HepG2 (cell line): ENCODE data around the gene GLI3. TPM values are rescaled to one million over a fixed set of nuclear protein-coding genes. Genes with fewer than 3 reads are reported as not detected.

Experiments
- ATAC-seq: fragments of 200-7000 bp; cut with Tn5 transposase; 3 replicates; pipeline ENCODE4 v1.9.1; 2020; ENCODE audit warnings: mild to moderate bottlenecking, moderate library complexity
- BruUV-seq: library from RNA; stranded (reverse); fragments of 400-500 nt; replicated peaks from 2 replicates; lab custom pipeline; 2021; lab: Mats Ljungman, UMichigan
- CTCF ChIA-PET: fragments of 300-600 bp; formaldehyde crosslinking; extraction: SDS; loops from one replicate; lab custom pipeline; 2021; ENCODE audit warnings: low total read pairs, inconsistent platforms, low intra/inter-chr PET ratio; lab: Yijun Ruan, JAX
- POLR2A ChIA-PET: fragments of 350-600 bp; sonication (Branson Sonifier 250); formaldehyde crosslinking; loops from one replicate; lab custom pipeline; 2020; ENCODE audit warnings: antibody characterized with exemption, inconsistent platforms; lab: Yijun Ruan, JAX
- DNase-seq: peaks from one replicate; pipeline ENCODE4 v3.0.0-alpha.2; 2015; ENCODE audit warnings: low spot score
- FAIRE-seq: peaks from 3 replicates; lab custom pipeline; 2011; peaks lifted over from hg19 to GRCh38; lab: Jason Lieb, UNC
- H2AFZ ChIP-seq: one replicate; pipeline ENCODE4 v1.6.1; 2011; ENCODE audit warnings: low read length, inconsistent platforms
- H3K27ac ChIP-seq: fragments of 300-600 bp; 3 replicates; pipeline ENCODE4 v1.8.0; 2011; ENCODE audit warnings: mixed run types, mild to moderate bottlenecking, mixed read lengths, low read length, inconsistent platforms; ENCODE audit not compliant: insufficient read depth; ENCODE audit errors: extremely low read length
- H3K27me3 ChIP-seq, 2 experiments: fragments of 200-600 bp in 1 of 2; 2 replicates in 1 of 2; 3 replicates in 1 of 2; pipeline versions ENCODE4 v1.6.0 to v1.8.0; 2011; ENCODE audit warnings: low read length in 2 of 2, mild to moderate bottlenecking in 2 of 2, moderate library complexity in 2 of 2, inconsistent platforms in 1 of 2; ENCODE audit not compliant: insufficient read depth in 2 of 2, control insufficient read depth in 1 of 2
- H3K36me3 ChIP-seq, 2 experiments: fragments of 200-600 bp in 1 of 2; replicated peaks in 1 of 2; 2 replicates in 1 of 2; 3 replicates in 1 of 2; pipeline versions ENCODE4 v1.5.1 to v1.8.0; 2011; ENCODE audit warnings: low read length in 2 of 2, inconsistent platforms in 1 of 2; ENCODE audit not compliant: insufficient read depth in 2 of 2, control insufficient read depth in 1 of 2
- H3K4me1 ChIP-seq: 2 replicates; pipeline ENCODE4 v1.5.1; 2012; ENCODE audit warnings: low read length, inconsistent platforms; ENCODE audit not compliant: insufficient read depth
- H3K4me2 ChIP-seq: 2 replicates; pipeline ENCODE4 v1.6.0; 2011; ENCODE audit warnings: low read depth, low read length, inconsistent platforms
- H3K4me3 ChIP-seq, 3 experiments: fragments of 200-600 bp in 1 of 3; sonication (generic), shearing (Covaris generic) in 1 of 3; replicated peaks in 1 of 3; 2 replicates each; pipeline ENCODE4 v1.5.1; 2011 to 2016; ENCODE audit warnings: low read length in 3 of 3, inconsistent platforms in 2 of 3, low read depth in 2 of 3, mild to moderate bottlenecking in 2 of 3, control low read depth in 1 of 3, mixed read lengths in 1 of 3; ENCODE audit not compliant: insufficient read depth in 1 of 3
- H3K79me2 ChIP-seq: one replicate; pipeline ENCODE4 v1.6.1; 2011; ENCODE audit warnings: low read length, inconsistent platforms; ENCODE audit not compliant: insufficient read depth
- H3K9ac ChIP-seq: 2 replicates; pipeline ENCODE4 v1.6.0; 2011; ENCODE audit warnings: mild to moderate bottlenecking, low read depth, low read length, inconsistent platforms; ENCODE audit not compliant: insufficient read depth
- H3K9me3 ChIP-seq: 2 replicates; pipeline ENCODE4 v1.5.1; 2012; ENCODE audit warnings: mild to moderate bottlenecking, low read length
- H4K20me1 ChIP-seq: 2 replicates; pipeline ENCODE4 v1.6.0; 2011; ENCODE audit warnings: inconsistent platforms, mild to moderate bottlenecking, low read length, moderate library complexity; ENCODE audit not compliant: insufficient read depth
- BORCS8-MEF2B ChIP-seq: sonication (generic); formaldehyde crosslinking; IDR thresholded peaks from 2 replicates; pipeline ENCODE4 v1.8.0; 2022; ENCODE audit warnings: mild to moderate bottlenecking, missing genetic modification reagents
- SIX4 ChIP-seq: sonication (generic); formaldehyde crosslinking; IDR thresholded peaks from 2 replicates; pipeline ENCODE4 v1.4.0; 2020; ENCODE audit warnings: missing genetic modification reagents
- SMARCE1 ChIP-seq: fragments of 450-650 bp; IDR thresholded peaks from 2 replicates; pipeline ENCODE4 v1.6.1; 2017; ENCODE audit warnings: borderline replicate concordance
- STAT5B ChIP-seq: sonication (generic); formaldehyde crosslinking; IDR thresholded peaks from 2 replicates; pipeline ENCODE4 v1.4.0; 2020; ENCODE audit warnings: missing genetic modification reagents
- ZHX2 ChIP-seq, 2 experiments: sonication (generic) in 1 of 2; formaldehyde crosslinking in 1 of 2; IDR thresholded peaks; 2 replicates each; pipeline versions ENCODE4 v1.6.1 to v1.9.0; 2014 to 2022; ENCODE audit warnings: antibody characterized with exemption in 1 of 2, borderline replicate concordance in 1 of 2, inconsistent platforms in 1 of 2, low read depth in 1 of 2, missing genetic modification reagents in 1 of 2
- ZNF432 ChIP-seq: sonication (generic); formaldehyde crosslinking; IDR thresholded peaks from 2 replicates; pipeline ENCODE4 v1.5.0; 2020; ENCODE audit warnings: missing genetic modification reagents, mild to moderate bottlenecking, borderline replicate concordance
- ZNF841 ChIP-seq: sonication (generic); formaldehyde crosslinking; IDR thresholded peaks from 2 replicates; pipeline ENCODE4 v1.8.1; 2023; ENCODE audit warnings: missing genetic modification reagents, borderline replicate concordance
- WGBS: methylation state at CpG from one replicate; pipeline ENCODE4 v1.1.6; 2017; ENCODE audit warnings: low lambda C conversion rate; 5-methylcytosine and 5-hydroxymethylcytosine counted together
- in situ Hi-C: cut with HindIII; loops from 2 replicates; pipeline ENCODE4 v1.10.0; 2017; ENCODE audit warnings: low pct_unique_long_range_greater_than_20kb; ENCODE audit not compliant: extremely low pct_ligation_motif_present
- intact Hi-C: fragments of 100-400 bp; cut with micrococcal nuclease; formaldehyde crosslinking; loops from one replicate; pipeline ENCODE4 v1.10.0; 2022; ENCODE audit not compliant: unreplicated experiment
- polyA plus RNA-seq, 8 experiments: library from polyadenylated mRNA; depleted of rRNA in 3 of 8; stranded (reverse) in 7 of 8; unstranded in 1 of 8; fragments of >200 nt; fragmentation: Illumina TruSeq in 4 of 8; extraction: Trizol in 4 of 8; gene quantifications; 2 replicates each; pipeline versions ENCODE4 v1.2.1 to v1.2.3, GENCODE V29; 2011 to 2016; ENCODE audit warnings: low read depth in 4 of 8, missing spikeins in 1 of 8, mixed read lengths in 1 of 8; ENCODE audit not compliant: insufficient read depth in 1 of 8
- total RNA-seq, 5 experiments: library from RNA; depleted of rRNA; stranded (reverse); fragments of >200 nt; fragmentation: Illumina TruSeq; extraction: Trizol; gene quantifications; 2 replicates each; pipeline ENCODE4 v1.2.3, GENCODE V29; 2016; ENCODE audit warnings: low read depth in 1 of 5

The GLI3 gene
- total and polyA plus RNA-seq, 2 of the 13 experiments (the other 11 are each of a cell fraction or from before 2014, with no cell fraction given) = not detected

DNA sequence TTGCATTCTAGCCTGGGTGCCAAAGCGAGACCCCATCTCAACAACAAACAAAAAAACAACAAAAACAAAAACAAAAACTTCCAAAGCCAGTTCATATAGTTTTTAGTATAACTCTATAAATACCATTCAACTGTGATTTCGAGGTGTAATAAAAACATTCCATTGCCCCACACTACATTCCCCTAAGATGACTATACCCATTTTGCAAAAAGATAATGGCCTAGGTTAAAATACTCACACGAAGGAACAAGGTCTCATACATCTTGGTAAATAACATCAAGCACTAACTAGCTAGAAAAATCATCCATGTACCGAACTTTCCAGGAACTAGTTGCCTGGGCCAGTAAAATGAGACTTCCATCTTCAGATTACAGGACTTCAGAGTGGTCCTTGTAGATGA is 55.4 kb downstream of the GLI3 start:
- peaks cover 0 to 3% of the 10 kb centered on the region in 2 experiments; a peak in 1 of 5 replicates for H3K27me3 ChIP-seq
- H3K4me3 ChIP-seq = no peak overlapping the region
- BruUV-seq = no TSS peak
- in situ Hi-C loops = no loop called here
- H4K20me1 ChIP-seq = no peaks in the 10 kb centered on the region
- DNase-seq (no peak), FAIRE-seq (no peak), ATAC-seq (no peak)
- H3K9me3 ChIP-seq = no peaks in the 10 kb centered on the region
- 3% methylated on average over 4 of the region's 4 CpGs for WGBS
- H3K4me1 ChIP-seq = no peaks in the 10 kb centered on the region
- no peak overlapping the region for H3K9ac ChIP-seq
- ChIA-PET CTCF (no interaction called here), POLR2A (no interaction called here)
- H3K79me2 ChIP-seq = no peaks in the 10 kb centered on the region
- no peak for TF ChIP-seq ZNF841
- H3K4me2 ChIP-seq = no peak overlapping the region
- intact Hi-C loops = no loop called here
- no peaks in the 10 kb centered on the region for H3K36me3 ChIP-seq
- no peak overlapping the region for H2AFZ ChIP-seq
- H3K27ac ChIP-seq = no peak overlapping the region

DNA sequence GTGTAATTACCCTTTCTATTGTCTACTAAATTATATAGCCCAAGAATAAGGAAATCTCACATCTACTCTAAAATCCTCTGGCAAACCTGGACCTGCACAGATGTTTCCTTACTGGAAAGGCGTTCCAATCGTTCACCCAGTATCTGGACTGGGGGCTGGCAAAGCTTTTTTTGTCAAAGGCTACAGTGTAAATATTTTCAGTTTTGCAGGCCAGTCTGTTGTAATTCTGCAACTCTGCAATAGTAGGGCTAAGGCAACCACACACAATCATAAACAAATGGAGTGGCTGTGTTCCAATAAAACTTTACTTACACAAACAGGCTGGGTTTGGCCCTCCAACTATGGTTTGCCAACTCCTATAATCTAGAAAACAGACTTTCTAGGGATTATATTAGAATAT is 56.2 kb downstream of the GLI3 start:
- Histone ChIP-seq H3K79me2 (no peaks in the 10 kb centered on the region), H3K4me2 (no peak overlapping the region), H3K4me3 (no peak overlapping the region), H3K9me3 (no peaks in the 10 kb centered on the region), H3K36me3 (no peaks in the 10 kb centered on the region), H3K27me3 (peaks cover 1 to 3% of the 10 kb centered on the region in 2 experiments; a peak in 1 of 5 replicates), H3K27ac (no peak overlapping the region), H2AFZ (no peak overlapping the region), H3K9ac (no peak overlapping the region), H3K4me1 (no peaks in the 10 kb centered on the region), H4K20me1 (no peaks in the 10 kb centered on the region)
- no peak for ATAC-seq
- intact Hi-C loops = no loop called here
- CTCF ChIA-PET = no interaction called here
- no peak for DNase-seq
- 50% methylated on average over 2 of the region's 2 CpGs for WGBS
- no TSS peak for BruUV-seq
- in situ Hi-C loops = no loop called here
- TF ChIP-seq SMARCE1 (no peak), ZNF432 (CRISPR knock-in tag) (no peak), BORCS8-MEF2B (no peak), SIX4 (no peak), ZHX2 (IDR thresholded peaks at IDR 0.05; ENCODE audit: low read depth) (no peak), ZHX2 (CRISPR knock-in tag; IDR thresholded peaks at IDR 0.05; ENCODE audit: borderline replicate concordance) (no peak), STAT5B (CRISPR knock-in tag) (no peak)
- no peak for FAIRE-seq
- POLR2A ChIA-PET = no interaction called here
